Gastrocnemius medialis (tissue), 4 donors: ENCODE data around the gene SMTNL1.
A peak's percentile ranks its signal among the peaks of the same experiment; 100 is the strongest.

Experiments used
- CTCF ChIP-seq, 5 experiments: fragments of 450-650 bp in 3 of 5; fragments of 200-600 bp in 2 of 5; sonication (generic) in 2 of 5; IDR thresholded peaks in 4 of 5; conservative IDR thresholded peaks in 1 of 5; 1 replicate in 4 of 5; 2 replicates in 1 of 5; pipeline ENCODE4 v1.5.1; 2016 to 2019; ENCODE audit warnings: antibody characterized with exemption in 5 of 5, mild to moderate bottlenecking in 3 of 5, moderate library complexity in 3 of 5
- POLR2A ChIP-seq, 2 donors: fragments of 450-650 bp; IDR thresholded peaks; one replicate each; pipeline ENCODE4 v1.6.1; 2017; ENCODE audit warnings: antibody characterized with exemption in 2 of 2, mild to moderate bottlenecking in 2 of 2, moderate library complexity in 2 of 2

GRCh38 chr11:57499983-57500461 is 37.4 kb upstream of the SMTNL1 start:
- no peak for TF ChIP-seq CTCF (IDR thresholded peaks at IDR 0.05 in 4 of 5, conservative IDR thresholded peaks at IDR 0.05 in 1 of 5)
- TF ChIP-seq POLR2A (IDR thresholded peaks at IDR 0.05) = peak in 1 of 2 donors; percentile 32
